Measurements from ENCODE around the gene ACTA2. TPM values are rescaled to one million over a fixed set of nuclear protein-coding genes. Genes with fewer than 3 reads are reported as not detected.

The ACTA2 gene
- total RNA-seq, 1 experiment from 2014 or later: 2.4 TPM

DNA sequence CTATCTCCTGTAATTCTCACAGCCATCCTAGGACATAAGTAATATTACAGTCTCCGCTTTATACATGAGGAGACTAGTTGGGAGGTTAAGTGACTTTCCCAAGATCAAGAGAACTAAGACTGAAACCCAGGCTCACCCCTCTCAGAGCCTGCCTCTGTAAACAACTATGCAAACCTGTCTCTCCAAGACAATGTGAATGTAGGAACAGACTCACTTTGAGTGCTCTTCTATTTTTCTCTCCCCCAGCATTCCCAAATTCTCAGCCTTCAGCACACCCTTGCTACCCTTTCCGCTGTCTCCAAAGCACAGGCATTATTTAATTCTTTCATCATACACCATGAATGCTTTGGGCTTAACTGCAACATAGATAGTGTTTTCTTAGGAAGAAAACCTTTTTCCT, 13.6 kb downstream of the ACTA2 start:
- H3K79me1 ChIP-seq (ENCODE audit: insufficient read depth, low read depth, low read length, poor library complexity, severe bottlenecking): no peaks in the 10 kb centered on the region
- H4K20me1 ChIP-seq (ENCODE audit: control insufficient read depth, insufficient read depth, insufficient read length): no peaks in the 10 kb centered on the region
- no peak overlapping the region for H2BK12ac ChIP-seq (ENCODE audit: insufficient read length, low read depth, low read length)
- H2BK20ac ChIP-seq (ENCODE audit: low read depth, low read length, poor library complexity, severe bottlenecking): no peak overlapping the region
- no peak overlapping the region for H2BK120ac ChIP-seq (ENCODE audit: low read depth, low read length, poor library complexity, severe bottlenecking)
- no peak overlapping the region for H3K14ac ChIP-seq (ENCODE audit: insufficient read depth, low read length)
- H3K9me3 Mint-ChIP-seq: no peaks in the 10 kb centered on the region
- no peaks in the 10 kb centered on the region for H3K36me3 Mint-ChIP-seq (ENCODE audit: insufficient read depth in 1 of 3, low read depth in 3 of 3)
- H3K23ac ChIP-seq (ENCODE audit: insufficient read length, low read depth, low read length): no peak overlapping the region
- DNase-seq: no peak
- no peaks in the 10 kb centered on the region for H3K9me3 ChIP-seq (ENCODE audit: control insufficient read depth, low read depth, low read length)
- H4K91ac ChIP-seq (ENCODE audit: insufficient read length, low read depth, low read length): no peak overlapping the region
- H2AFZ ChIP-seq (ENCODE audit: low read length): no peak overlapping the region
- H3K27me3 Mint-ChIP-seq (ENCODE audit: low read depth): no peaks in the 10 kb centered on the region
- H3K18ac ChIP-seq (ENCODE audit: insufficient read length, low read depth, low read length): no peak overlapping the region
- no peak overlapping the region for H3K9ac ChIP-seq (ENCODE audit: extremely low read depth, insufficient read length, low read length)
- peaks cover 7 to 9% of the 10 kb centered on the region in 2 experiments; a peak in 3 of 4 replicates for H3K4me1 Mint-ChIP-seq
- H3T11ph ChIP-seq (ENCODE audit: low read length): no peak overlapping the region
- H4K5ac ChIP-seq (ENCODE audit: insufficient read length, low read depth, low read length): no peak overlapping the region
- H3K56ac ChIP-seq (ENCODE audit: insufficient read length, low read depth, low read length): no peak overlapping the region
- H3K4me1 ChIP-seq (ENCODE audit: insufficient read depth, low read length): no peaks in the 10 kb centered on the region
- H3K27ac ChIP-seq (ENCODE audit: insufficient read length, low read depth, low read length): no peak overlapping the region
- TF ChIP-seq, protein P1, sequence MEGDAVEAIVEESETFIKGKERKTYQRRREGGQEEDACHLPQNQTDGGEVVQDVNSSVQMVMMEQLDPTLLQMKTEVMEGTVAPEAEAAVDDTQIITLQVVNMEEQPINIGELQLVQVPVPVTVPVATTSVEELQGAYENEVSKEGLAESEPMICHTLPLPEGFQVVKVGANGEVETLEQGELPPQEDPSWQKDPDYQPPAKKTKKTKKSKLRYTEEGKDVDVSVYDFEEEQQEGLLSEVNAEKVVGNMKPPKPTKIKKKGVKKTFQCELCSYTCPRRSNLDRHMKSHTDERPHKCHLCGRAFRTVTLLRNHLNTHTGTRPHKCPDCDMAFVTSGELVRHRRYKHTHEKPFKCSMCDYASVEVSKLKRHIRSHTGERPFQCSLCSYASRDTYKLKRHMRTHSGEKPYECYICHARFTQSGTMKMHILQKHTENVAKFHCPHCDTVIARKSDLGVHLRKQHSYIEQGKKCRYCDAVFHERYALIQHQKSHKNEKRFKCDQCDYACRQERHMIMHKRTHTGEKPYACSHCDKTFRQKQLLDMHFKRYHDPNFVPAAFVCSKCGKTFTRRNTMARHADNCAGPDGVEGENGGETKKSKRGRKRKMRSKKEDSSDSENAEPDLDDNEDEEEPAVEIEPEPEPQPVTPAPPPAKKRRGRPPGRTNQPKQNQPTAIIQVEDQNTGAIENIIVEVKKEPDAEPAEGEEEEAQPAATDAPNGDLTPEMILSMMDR (conservative IDR thresholded peaks at IDR 0.05): no peak
- H3K4me3 Mint-ChIP-seq: no peak overlapping the region
- no CpG with 5 or more reads among the region's 2 CpGs for WGBS (ENCODE audit: extremely low coverage, insufficient read length, low lambda C conversion rate)
- H3K4ac ChIP-seq (ENCODE audit: low read depth, low read length): no peak overlapping the region
- no peak overlapping the region for H4K8ac ChIP-seq (replicated peaks; ENCODE audit: insufficient read length, low read depth, low read length)
- H3K27ac Mint-ChIP-seq: no peak overlapping the region
- H3K79me2 ChIP-seq (ENCODE audit: insufficient read depth, low read length): no peaks in the 10 kb centered on the region
- H2BK15ac ChIP-seq (ENCODE audit: low read depth, low read length): no peak overlapping the region
- H3K23me2 ChIP-seq (ENCODE audit: insufficient read length, low read depth, low read length, poor library complexity, severe bottlenecking): no peaks in the 10 kb centered on the region
- H3K27me3 ChIP-seq (ENCODE audit: insufficient read depth, low read length): no peaks in the 10 kb centered on the region
- H2BK5ac ChIP-seq (ENCODE audit: insufficient read length, low read length): no peak overlapping the region
- no peak overlapping the region for H2AK5ac ChIP-seq (ENCODE audit: insufficient read length, low read length)
- H3K4me2 ChIP-seq (ENCODE audit: insufficient read depth, insufficient read length, low read length): no peak overlapping the region
